ENCODE measurements around the gene GMDS.

GRCh38 chr6:1862411-1862810 is 383.0 kb downstream of the GMDS start:
- TF ChIP-seq CTCF (IDR thresholded peaks at IDR 0.05): no peak
- no peak for TF ChIP-seq POLR2A (IDR thresholded peaks at IDR 0.05)
- TF ChIP-seq POLR2AphosphoS5 (IDR thresholded peaks at IDR 0.05; ENCODE audit: insufficient read depth in 1 of 2, low read depth in 1 of 2): no peak

All from vagina (tissue), 2 donors.